GM19023 (cell line): ENCODE measurements around the gene LTBP1.

Experiments
- ATAC-seq: cut with Tn5 transposase; IDR thresholded peaks from one replicate; pipeline ENCODE4 v1.9.1; 2021; ENCODE audit warnings: mild to moderate bottlenecking, moderate library complexity; ENCODE audit not compliant: unreplicated experiment

LTBP1 gene

DNA sequence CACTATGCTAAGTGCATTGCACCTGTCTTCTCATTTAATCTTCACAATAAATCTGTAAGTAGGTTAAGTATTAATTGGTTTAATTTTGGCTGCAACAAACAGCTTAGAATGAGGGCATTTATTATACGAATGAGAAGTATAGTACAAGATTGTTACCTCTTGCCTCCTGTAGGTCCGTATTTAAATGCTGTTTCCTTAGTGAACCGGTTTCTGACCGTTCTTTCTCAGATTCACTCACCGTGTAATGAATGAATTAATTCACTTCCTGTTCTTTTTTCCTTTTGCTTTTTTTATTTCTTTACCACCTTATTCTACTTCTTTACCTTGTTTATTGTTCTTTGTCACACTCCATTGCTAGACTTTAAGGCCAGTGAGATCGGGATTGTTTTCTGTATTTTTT is 375.9 kb downstream of the LTBP1 start:
- no peak for ATAC-seq

DNA sequence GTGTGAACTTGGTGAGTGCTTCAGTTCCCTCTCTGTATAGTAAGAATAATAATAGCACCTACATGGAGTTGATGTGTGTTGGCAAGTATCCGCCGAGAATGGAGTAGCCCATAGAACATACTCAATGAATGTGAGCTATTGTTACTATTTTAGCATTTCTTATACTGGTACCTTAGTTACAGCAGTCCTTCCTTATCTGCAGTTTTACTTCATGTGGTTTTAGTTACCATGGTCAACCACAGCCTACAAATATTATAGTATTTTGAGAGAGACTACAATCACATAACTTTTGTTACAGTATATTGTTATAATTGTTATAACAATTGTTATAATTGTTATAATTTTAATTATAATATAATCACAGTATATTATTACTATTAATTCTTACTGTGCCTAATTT is 377.2 kb downstream of the LTBP1 start:
- no peak for ATAC-seq

DNA sequence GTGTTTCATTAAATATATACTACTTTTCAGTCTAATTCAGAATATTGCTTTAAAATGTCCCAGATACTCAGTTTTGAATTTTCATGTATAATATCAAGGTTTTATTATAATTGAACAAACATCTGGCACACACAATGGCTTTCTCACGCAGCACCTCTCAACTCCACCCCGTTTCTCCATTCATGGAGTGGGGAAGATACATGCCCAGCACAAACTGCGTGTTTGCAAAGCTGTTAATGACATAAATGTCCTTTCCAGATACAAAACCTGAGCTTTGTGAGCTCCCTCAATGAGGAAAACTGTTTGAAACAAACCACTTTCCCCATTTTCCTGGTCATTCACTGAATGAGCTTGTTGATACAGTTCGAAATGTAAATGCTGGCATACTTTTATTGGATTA is 379.3 kb downstream of the LTBP1 start:
- ATAC-seq, result no peak

DNA sequence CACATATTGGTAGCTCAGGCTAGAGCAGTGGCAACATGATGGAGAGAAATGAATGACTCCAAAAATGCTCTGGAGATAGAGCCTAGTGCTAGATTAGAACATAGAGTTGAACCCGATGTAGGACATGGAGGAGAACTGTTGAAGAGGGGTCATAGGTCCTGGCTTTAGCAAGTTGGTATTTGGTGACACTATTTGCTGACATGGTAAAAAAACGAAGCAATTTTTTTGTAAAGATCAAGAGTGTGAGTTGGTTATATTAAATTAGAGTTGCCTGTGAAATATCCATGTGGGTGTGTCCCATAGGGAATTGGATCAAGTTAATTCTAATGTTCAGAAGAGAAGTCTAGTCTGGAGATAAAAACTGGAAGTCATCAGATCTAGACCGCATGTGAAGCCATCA is 386.7 kb downstream of the LTBP1 start:
- ATAC-seq, result no peak

DNA sequence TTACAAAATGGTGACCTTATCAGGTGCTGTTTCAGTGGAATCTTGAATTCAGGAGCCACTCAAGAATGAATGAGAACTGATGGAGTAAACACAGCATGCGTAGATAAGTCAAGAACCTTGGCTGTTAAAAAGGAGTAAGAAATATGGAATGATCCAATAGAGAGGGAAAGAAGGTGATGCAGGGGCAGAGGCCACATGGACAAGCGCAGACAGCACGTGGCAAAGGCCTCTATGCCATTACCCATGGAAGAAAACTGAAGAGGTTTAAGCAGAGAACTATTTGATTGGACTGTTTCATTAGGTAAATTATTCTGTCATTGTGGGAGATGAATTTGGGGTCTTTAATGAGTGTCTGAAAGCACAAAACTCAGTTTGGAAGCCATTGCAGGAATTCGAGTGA is 387.3 kb downstream of the LTBP1 start:
- no peak for ATAC-seq

DNA sequence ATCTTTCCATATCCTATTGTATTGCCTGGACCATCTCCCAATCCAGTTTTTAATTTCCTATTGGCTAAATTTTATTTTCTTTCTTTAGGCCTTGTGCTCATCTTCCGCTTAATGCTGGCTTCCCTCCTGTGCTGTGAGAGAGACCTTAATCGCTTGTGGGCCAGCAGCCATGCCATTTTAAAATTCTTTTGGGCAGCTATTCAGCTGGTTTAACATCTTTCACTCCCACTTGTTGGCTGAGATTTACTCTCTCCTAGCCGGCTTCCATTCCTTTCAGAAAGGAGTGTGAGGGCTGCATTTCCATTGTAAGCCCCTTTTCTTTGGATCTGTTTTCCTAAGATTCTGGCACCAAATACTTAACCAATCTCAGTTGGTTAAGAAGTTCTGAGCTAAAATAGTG is 388.8 kb downstream of the LTBP1 start:
- no peak for ATAC-seq

DNA sequence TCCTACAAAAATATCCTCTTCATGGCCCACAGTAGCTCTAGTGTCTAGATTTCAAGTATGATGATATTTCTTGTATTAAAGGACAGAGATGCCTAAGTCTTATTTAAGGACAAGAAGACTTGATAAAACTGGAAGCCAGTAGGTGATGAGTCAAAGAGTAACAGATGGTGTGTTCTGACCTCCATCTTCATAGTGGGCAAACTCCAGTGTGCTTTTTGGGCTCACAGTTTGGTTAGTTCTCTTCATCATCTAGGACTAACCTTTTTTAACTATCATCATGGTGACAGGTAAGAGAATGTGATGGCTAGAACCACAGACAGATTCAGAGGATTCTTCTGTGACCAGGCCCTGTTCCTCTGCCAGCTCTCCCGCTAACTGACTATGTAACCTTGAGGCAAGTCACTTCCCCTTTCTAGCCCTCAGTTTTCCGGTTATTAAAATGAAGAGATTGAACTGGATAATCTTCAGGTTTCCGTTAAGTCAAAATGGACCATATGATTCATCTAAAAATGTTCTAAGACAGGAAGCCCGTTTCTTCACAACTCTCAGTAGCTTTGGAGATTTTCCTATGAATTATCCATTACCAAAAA is 389.4 kb downstream of the LTBP1 start:
- ATAC-seq, result no peak

DNA sequence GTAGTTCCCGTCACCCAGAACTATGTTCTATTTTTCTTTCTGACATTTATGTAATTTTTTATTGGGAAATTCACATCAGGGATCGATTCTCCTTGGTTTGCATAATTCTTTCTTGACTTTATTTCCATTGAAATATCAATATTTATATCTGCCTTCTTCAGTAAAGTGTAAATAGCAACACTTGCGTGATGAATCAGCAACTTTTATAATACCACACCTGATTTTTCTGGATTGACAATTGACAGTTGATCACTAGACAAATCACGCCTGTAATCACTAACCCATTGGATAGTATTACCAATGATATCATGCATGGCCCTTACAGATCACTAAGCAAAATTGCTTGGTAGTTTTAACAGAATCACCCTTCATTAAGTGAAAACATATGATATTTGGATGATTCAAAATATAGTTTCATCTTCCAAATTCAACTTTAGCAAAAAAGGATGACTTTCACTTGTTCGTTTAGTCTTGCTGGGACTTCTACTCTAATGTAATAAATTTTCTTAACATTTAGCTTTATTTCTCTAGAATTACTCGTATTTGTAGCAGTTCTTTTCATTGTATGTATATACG is 390.7 kb downstream of the LTBP1 start:
- no peak for ATAC-seq

DNA sequence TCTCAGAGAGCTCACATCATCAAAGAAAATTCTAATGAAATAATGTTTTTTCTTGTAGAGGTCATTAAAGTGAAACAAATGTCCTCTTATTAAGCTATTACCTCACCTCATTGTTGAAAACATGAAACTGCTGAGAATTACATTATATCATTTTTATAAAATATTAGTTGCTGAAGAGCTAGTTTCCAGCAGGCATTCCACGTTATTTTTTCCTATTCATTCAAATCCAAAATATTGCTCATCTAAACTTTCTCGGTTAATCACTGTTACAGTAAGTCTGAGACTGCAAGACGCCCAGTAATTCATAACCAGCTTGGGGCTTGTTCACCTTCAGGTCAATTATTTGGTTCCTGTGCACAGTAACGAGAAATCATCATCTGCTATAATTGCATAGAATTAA is 391.2 kb downstream of the LTBP1 start:
- ATAC-seq, result no peak

DNA sequence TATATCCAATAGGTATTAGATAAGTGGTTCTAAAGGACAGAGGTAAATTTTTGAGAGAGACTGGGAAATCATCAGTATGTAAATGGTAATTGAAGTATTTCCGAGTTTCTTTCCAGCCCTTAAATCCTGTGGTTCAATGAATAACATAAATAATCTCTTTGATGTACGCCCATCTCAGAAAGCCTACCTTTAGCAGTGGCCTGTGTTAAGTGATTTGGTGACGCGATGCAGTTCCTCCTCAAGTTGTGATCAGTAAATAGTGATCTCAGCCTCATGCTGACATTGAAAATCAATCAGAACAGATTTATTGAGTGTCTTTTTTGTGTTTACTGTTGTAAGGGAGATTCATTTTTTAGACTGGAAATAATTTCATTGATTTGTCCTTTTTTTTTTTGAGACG is 392.5 kb downstream of the LTBP1 start:
- no peak for ATAC-seq

DNA sequence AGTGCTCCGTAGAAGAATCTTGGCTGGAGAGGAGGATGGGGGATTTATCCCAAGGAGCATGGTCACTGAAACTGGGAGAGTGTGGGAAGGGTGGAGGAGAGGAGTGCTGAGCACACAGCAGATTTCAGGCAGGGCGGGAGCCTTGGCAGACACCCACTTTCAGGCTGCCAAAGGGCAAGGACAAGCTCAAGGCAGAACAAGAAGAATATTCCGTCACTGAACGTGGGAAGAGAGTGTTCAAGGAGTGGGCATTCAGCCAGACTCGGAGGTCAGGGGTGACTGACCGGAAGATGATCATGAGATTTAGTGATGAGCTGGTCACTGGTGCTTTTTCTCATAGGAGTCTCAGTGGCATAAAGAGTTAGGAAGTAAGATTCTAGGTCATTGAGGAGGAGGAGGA is 393.5 kb downstream of the LTBP1 start:
- ATAC-seq, result no peak

DNA sequence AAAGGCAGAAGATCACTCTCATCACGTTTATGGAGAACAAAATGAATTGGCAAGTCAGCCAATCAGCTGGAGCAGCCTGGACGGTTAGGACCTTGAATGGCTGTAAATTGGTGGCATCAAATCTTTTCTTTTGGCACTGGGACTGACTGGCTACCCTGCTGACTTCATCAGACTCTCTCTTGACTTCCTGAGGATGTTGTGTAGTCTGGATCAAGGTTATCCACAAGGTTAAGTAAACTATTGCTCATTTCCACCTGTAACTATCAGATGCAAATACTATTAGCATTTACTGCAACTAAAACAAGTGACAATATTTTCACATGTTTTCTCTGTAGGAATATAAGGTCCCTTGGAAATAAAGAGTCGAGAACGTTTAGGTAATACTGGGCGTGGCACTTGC is 395.4 kb downstream of the LTBP1 start:
- no peak for ATAC-seq

DNA sequence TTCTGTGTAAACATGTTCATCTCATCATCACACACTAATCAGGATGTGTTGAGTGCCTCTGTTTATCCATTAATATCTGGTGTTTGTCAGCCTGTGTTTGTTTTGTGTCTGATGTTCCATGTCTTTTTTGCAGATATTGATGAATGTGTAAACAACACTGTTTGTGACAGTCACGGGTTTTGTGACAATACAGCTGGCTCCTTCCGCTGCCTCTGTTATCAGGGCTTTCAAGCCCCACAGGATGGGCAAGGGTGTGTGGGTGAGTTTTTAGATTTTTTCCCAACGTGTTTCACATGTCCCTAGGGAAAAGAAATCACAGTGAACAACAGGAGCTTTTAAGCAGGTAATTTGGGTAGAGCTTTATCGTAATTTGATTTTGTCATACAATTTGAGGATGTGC is 396.0 kb downstream of the LTBP1 start:
- no peak for ATAC-seq

DNA sequence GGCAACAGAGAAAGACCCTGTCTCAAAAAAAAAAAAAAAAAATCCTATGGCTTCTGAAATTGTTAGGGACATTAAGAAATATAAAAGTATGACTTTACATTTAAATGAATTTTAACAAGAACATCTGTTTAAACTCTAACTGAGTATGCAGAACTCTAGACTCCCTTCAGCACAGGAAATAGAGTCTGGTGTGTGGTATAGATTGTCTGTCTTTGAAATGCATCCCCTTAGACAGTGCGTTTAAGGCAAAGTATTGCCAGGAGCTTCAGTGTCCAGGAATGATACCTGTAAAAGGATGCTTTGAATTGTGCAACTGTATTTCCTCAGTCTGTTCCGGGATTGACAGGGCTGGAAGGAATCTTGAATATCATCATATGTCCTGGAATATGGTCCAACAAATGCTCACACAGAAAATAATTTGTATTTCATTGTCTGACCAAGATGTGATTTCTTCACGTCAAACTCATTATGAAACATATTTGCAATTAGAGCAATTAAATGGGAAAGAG is 396.7 kb downstream of the LTBP1 start:
- ATAC-seq, result no peak

DNA sequence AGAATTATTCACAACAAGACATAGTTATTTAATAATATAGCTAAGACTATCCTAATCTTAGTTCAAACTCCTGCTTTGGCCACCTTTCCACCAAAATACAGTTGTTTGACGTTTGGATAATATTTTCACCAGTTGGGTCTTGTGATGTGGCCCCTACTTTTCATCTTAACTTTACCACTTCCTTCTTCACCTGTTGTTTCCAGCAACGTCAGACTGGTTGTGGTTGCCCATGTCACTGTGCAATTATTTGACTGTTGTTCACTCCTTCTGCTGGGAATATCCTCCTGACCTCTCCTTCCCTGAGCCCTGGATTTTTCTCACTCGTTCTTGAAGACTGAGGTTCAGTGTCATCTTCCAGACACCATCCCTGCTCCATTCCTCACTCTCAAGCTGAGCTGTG is 397.5 kb downstream of the LTBP1 start:
- ATAC-seq, result no peak

DNA sequence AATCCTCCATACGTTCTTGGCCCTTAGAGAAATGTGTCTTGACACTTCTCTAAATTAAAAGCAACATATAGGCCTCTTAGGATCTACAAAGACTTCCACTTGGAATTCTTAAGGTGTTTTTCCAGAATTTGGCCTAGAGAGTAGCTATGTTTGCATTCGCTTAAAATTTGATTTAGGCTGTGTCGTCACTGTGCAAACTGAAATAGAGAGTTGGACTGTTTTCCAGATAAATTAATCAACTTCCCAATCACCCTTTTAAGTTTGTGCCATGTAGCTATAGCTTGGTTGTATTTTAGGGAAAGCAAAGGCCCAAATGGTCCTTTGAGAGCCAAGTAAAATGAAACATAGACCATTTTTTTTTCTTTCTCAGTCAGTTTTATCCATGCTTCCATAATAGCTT is 401.1 kb downstream of the LTBP1 start:
- ATAC-seq, result no peak

DNA sequence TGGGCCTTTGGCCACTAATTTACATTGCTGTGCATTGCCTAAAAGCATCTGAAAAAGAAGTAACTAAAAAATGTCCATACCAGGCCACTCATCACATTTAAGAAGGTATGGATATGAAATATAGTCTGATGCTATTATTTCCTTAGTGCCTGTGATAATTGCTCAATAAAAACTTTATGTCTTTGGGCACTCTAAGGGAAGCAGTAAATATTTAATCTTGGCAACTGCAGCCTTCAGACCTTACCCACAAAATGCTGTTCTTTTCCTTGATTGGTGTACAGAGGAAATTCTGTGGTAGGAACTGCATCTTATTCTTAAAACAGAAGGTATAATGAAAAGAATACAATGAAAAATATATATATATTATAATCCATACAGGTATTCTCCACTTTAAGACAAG is 403.9 kb downstream of the LTBP1 start:
- no peak for ATAC-seq

DNA sequence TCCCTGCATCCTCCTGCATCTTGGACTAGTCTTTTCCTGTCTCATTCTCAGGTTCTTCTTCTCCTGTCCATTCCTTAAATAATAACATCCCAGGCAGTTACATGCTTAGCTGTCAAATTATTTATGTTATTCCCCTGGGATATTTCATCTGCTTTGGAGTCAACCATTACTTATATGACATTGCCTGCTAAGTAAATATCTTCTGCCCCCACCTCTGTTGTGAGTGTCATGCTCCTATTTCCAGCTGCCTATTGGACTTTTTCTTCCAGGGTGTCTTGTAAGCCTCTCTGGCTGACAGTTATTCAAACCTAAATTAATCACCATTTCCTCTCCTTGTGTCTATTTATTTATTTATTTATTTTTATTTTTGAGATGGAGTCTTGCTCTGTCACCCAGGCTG is 405.0 kb downstream of the LTBP1 start:
- no peak for ATAC-seq

DNA sequence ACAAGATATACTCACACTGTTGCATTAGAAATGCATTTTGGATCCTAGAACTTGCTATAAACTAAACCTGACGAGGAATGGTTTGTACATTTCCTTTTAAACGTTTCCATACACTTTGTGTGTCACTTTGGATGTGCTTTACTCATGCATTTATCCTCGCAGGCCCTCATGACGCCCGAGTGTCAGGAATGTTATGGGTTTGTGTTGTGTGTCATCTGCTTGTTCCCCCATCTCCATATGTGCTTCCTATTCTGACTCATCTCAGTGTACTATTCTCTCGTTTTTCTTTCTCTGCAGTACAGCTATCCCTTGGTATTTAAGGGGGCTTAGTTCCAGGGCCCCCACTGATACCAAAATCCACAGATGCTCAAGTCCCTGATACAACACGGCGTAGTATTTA is 408.2 kb downstream of the LTBP1 start:
- no peak for ATAC-seq

DNA sequence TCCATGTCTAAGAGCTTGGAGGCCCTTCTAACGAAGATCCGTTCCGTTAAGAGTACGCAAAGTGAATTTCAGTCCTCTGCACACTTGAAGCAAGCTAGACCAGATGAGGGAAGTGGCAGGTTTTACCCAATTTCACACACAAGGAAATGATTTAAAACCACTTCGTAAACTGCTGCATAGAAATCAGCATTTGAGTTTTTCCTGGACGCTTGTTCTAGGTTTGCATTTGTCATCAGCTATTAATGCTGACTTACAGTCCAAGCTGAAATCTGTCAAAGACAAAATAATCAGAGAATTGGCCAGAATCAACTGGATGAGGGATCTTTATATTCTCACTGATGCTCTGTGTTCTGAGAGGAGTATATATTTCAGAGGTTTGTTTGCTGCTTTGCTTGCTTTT is 412.1 kb downstream of the LTBP1 start:
- ATAC-seq, result no peak

DNA sequence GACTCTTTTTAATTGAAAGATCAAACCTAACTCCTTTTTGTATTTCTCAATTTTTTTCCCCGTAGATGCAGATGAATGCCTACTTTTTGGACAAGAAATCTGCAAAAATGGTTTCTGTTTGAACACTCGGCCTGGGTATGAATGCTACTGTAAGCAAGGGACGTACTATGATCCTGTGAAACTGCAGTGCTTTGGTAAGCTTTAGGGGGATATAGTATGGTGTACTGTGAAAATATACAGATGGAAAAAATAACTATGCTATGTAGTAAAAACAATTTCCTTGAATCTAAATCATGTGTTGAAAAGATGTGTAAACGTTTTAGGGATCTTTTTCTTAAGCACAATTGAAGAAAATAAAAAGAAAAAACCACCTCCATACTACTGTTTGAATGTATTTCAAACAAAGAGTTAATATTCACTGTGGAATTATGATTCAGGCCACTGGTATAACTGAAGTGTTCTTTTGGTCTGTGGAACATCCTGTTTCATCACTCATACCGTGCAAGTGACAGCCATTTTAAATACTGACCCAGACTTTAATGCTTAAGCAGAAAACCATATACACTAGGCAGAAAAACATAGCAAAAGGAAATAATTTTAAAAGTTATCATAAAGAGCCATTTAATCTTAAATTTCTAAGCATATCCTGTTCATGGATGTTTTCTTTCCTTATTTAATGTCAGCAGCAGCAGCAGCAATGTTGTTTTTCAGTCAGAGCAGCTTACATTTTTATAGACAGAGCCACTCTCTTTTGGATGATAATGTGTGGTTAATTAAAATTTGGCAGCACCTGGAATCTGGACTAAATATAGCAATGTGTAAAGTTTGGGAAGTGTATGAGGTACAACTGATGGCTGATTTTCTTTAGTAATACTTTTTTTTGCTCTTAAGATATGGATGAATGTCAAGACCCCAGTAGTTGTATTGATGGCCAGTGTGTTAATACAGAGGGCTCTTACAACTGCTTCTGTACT is 416.9 kb downstream of the LTBP1 start:
- no peak for ATAC-seq
